Muscle of back (tissue), 11 donors: Measurements from ENCODE around the gene KIRREL3. TPM values are rescaled to one million over a fixed set of nuclear protein-coding genes. Genes with fewer than 3 reads are reported as not detected.

ENCODE experiments used
- DNase-seq, 3 donors: peaks; one replicate each; pipeline versions ENCODE4 v3.0.0 to v3.0.0-alpha.2; 2013
- polyA plus RNA-seq, 10 donors: library from polyadenylated mRNA; unstranded; fragments of 120-200 nt; gene quantifications; one replicate each; pipeline ENCODE4 v1.2.1, GENCODE V29; 2013; ENCODE audit not compliant: insufficient read length in 10 of 10

The KIRREL3 gene
- polyA plus RNA-seq, 10 donors, result 0.44 to 2.8 (median 1.2) TPM

GRCh38 chr11:126602993-126603392 is 397.6 kb downstream of the KIRREL3 start:
- no peak for DNase-seq

DNA sequence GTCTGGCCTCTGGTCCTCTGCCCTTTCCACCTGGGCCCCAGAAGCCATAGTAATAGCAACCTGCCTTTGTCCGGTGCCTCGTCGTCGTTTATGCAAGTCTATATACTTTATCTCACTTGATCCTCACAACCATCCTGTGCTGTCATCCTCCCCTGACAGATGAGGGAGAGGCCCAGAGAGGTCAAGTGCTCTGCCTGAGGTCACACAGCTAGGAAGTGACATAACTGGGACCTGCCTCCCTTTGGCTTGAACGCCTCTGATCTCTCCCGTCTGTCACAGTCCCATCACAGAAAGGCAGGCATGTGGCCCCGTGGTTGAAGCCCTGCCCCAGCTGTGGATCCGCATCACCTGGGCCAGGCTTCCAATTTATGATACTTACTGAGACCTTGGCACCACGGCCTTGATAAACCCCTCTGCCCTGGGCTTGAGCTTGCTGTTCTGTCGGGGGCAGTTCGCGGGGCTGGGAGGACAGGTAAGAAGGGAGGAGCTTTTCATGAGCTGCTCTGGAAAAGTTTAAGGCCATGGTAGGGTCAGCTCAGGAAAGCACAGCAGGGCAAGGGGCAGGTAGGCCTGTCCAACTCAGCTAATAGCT is 398.1 kb downstream of the KIRREL3 start:
- no peak for DNase-seq

- DNase-seq, result no peak
Observed at GRCh38 chr11:126601550-126602215, 398.9 kb downstream of the KIRREL3 start.

GRCh38 chr11:126601136-126601535 is 399.4 kb downstream of the KIRREL3 start:
- DNase-seq, result no peak

DNA sequence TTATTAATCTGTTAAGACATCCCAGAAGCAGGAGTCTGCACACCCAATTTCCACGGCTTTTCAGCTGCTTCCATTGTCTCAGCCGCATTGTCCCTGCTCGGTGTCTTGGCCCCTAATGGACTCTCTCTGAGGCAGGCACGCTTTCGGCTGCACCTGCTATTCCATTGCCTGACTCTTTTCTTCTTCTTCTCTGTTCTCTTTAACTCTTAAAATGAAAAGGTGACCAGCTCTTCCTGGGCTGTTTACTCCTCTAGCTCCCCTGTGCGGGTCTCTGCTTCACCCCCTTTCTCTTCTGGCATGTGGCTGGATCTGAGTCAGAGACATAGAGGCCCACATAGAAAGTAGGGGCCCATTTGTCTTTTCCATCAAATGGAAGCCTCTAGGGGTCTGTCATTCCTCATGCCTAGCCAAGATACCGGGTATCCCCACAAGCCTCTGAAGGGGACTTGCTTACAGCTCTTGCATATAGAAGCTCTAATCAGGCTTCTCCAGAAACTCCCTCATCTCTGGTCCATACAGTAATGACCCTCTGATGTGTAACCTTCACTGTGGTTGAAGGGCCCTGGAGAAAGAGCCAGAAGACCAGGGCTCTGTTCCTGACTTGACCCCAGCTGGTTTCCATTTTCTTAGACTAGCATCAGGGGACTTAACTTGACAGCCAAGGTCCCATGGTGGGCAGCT is 401.2 kb downstream of the KIRREL3 start:
- DNase-seq, result no peak

DNA sequence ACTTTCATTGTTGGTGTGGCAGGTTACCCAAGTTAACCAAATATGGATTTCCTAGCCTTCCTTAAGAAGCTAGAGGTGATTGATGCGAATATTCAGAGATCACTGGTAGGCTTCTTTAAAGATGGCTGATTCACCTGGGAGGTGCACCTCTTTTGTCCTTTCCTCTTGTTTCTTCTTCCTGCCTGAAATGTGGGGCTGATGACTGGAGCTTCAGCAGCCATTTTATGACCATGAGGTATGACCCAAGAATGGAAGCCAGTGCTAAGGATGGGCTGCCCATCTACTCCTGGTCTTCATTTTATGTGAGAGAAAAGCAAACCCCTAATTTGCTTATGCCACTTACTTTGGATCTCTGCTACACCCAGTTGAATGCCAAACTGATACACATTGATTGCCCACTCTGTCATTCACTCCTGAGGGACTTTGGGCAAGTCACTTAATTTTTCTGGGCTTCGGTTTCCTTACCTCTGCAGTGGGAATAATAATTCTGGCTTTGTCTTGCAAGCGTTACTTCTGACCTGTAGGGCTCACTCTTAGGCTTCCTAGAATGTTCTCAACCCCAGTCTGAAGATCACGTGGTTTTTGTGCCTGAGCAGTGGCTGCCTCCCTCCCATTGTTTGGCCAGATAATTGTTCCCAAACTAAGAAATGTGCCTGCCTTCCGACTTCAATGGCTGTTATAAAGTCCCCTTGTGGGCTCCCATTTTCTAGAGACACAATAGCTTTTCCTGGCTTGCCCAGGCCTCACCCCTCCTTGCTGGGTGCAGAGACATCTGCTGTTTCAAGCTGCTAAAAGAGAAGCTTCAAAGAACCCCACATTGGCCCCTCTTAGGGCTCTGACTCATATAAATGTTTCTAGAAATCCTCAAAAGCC is 402.0 kb downstream of the KIRREL3 start:
- DNase-seq, result no peak

DNA sequence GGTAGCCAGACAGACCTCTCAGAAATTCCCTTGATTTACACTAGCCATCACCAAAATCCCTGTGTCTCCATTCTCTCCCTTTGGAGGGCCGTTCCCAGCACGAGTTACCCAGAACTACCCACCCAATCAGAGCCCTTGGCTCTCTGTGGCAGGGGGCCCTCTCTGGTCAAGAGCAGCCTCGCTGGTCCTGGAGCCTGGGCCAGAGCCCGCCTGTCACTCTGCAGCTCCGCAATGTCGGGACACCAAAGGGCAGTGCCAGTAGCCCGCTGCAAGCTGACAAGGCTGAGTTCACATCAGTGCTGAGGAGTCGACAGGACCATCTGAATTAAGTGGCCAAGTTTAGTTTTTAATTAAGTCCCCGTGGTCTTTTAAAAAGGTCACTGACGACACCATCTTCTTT is 403.5 kb downstream of the KIRREL3 start:
- DNase-seq, result no peak

- no peak for DNase-seq
Observed at GRCh38 chr11:126596474-126596873, 404.1 kb downstream of the KIRREL3 start.

DNA sequence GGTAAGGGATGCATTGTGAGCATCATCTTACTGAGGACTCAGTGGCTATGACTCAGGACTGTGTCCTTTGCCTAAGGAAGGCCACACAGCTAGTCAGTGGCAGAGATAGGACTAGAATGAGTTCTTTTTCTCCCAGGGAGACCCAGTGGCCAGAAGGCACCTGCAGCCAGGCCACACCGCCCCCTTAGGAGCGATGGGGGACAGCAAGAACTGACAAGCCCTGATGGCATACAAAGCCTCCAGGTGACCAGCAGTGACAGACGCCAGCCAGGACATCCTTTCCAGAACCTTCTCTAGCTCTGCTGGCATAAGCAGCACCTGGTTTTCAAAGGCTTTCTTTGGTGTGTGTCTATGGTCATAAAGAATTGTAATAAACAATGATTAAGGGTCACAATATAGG is 405.0 kb downstream of the KIRREL3 start:
- DNase-seq, result no peak

- no peak for DNase-seq
Observed at GRCh38 chr11:126594921-126595367, 405.6 kb downstream of the KIRREL3 start.

- no peak for DNase-seq
Observed at GRCh38 chr11:126592496-126593410, 407.8 kb downstream of the KIRREL3 start.

DNA sequence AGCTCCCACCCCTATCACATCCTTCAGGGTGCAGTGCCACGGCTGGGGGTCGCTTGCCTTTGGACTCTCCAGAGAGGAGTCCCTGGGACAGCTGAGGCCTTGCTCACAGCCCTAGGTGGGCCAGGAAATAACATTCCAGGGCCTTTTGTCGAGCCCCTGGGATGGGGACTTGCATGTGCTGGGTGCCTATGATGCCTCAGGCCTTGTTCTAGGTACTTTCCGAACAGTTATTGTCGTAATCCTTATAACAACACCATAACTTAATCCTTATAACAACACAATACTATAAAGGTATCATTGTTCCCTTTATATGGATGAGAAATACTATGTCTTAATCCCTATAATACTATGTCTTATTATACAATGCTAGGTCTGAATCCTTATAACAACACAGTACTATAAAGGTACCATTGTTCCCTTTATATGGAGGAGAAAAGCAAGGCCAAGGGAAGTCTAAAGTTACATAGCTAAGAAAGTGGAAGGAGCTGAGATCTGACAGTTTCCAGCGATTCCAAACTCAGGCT is 408.5 kb downstream of the KIRREL3 start:
- DNase-seq, result no peak

- DNase-seq, result no peak
Observed at GRCh38 chr11:126589492-126589803, 411.1 kb downstream of the KIRREL3 start.

DNA sequence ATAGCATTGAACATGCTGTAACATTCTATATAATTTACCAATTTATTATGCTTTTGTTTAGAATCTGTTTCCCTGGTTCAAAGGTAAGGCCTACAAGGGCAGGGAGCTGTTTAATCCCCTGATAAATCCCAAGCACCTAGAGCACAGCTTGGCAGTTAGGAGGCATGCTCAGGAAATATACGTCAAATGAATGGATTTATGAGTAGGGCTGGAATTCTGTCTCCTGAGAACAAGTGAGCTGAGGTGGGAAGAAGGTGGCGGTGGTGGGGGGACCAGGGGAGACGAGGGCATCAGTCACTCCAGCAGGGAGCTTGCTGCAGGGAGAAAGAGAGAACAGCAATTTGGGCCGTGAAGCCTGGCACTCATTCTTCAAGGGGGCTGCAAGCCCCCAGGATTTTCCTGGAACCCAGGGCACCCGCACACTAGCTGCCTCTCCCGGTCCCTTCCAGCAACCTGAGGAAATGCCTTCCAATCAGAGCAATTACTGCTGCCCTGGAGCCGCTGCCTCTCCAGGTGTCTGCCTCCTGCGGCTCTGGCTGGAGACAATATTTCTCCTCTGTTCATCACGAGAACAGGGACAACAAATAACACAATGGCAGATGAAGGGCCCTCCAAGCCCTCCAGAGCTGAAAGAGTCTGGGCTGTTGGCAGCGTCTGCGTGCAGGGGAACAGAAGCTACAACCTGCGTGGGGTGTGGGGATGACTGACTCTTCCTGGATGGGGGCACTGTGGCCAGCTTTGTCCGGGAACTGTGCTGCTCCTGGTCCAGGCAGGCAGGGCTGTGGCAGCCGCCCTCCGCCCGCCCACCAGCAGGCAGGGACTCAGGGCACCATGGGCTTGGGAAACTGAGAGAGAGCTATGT is 411.7 kb downstream of the KIRREL3 start:
- no peak for DNase-seq

DNA sequence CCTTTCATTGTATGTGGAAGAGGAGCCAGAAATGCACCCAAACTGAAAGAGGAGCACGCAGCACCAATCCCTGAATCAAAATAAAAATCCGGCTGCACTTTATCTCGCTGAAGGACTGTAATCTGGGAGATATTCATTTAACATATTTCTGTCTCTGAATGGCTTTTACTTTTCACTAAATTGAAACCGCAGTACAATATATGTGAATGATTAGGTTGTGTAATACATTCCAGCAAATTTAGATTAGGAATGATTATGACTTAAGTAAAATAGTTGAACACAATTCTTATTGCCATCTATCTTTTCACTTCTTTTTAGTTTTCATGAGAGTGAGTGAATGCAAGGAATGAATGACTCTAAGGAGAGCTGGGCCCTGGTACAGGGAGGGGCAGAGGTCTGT is 413.0 kb downstream of the KIRREL3 start:
- peak in 1 of 3 donors; percentile 25 for DNase-seq

DNA sequence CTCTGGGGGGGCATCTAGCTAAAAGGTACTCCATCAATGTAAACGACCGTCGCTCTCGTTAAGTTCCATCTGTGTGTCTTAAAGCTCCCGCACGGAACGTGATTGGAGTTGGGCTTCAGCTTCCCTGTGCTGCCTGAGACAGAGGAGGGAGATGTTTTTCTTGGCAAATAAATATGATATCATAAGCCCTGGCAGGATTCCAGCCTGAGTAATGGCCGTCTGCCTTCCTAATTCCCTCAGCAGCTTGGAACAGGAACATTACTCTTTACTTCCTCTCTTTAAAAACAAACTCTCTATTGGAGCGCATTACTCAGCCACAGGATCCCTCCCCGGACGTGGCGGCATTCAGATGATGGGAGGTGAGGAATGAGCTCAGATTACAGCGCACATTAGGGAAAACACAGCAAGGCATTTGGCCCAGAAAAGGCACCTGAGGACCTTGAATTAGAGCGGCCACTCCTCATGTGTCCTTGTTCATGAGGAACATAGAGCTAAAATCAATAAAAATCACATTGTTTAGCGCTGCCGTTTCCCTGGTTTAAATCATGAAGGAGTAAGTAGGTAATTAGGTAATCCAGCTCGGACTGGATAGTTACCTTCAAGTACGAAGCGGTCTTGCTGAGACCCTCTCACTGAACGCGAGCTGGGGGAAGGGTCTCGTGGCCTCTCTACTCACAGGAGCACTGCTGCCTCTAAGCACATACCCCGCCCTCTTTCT is 414.6 kb downstream of the KIRREL3 start:
- peak; percentile 92 to 96 (median 96) for DNase-seq

DNA sequence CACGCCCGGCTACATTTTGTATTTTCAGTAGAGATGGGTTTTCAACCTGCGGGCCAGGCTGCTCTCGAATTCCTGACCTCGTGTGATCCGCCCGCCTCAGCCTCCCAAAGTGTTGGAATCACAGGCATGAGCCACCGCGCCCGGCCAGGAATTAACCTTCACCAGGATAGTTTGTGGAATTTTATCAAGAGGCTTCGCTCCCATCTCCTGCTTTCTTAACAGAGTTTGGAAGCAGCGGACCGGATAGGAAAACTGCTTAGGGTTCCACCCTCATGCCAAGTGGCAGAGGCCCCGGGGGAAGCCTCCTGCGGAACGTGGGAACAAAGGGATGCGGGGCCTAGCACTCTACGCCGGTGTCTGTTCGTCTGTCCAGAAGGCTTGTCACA is 415.2 kb downstream of the KIRREL3 start:
- no peak for DNase-seq

GRCh38 chr11:126583594-126584427 is 416.8 kb downstream of the KIRREL3 start:
- no peak for DNase-seq
